HepG2 (cell line): Measurements from ENCODE around the gene SLC2A13.

Experiments used
- NR2F6 ChIP-seq, 2 experiments: IDR thresholded peaks; 2 replicates each; pipeline ENCODE4 v1.6.1; 2016; ENCODE audit warnings: antibody characterized with exemption in 1 of 2, mild to moderate bottlenecking in 1 of 2
- POLR2AphosphoS5 ChIP-seq: IDR thresholded peaks from 2 replicates; pipeline ENCODE4 v1.6.1; 2012; ENCODE audit warnings: low read depth, low read length
- TOPORS ChIP-seq: sonication (generic); formaldehyde crosslinking; IDR thresholded peaks from 2 replicates; pipeline ENCODE4 v1.8.0; 2023; ENCODE audit warnings: mild to moderate bottlenecking, missing genetic modification reagents
- TF ChIP-seq, protein P1 (sequence below): IDR thresholded peaks from 2 replicates; pipeline ENCODE4 v1.6.1; 2012; ENCODE audit warnings: inconsistent platforms
- TF ChIP-seq, protein P2 (sequence below): sonication (generic); formaldehyde crosslinking; IDR thresholded peaks from 2 replicates; pipeline ENCODE4 v1.9.0; 2022; ENCODE audit warnings: low read depth, missing genetic modification reagents

DNA sequence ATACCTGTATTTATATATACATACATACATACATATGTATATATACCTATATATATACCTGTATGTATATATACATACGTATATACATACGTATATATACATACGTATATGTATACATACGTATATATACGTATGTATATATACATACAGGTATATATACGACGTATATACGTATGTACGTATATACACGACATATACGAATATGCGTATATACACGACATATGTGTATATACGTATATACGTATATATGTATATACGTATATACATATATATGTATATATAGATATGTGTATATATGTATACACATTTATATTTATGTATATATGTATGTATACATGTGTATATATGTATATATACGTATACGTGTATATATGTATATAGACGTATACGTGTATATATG, 393.5 kb downstream of the SLC2A13 start:
- TF ChIP-seq POLR2AphosphoS5 (no peak), NR2F6 (IDR thresholded peaks at IDR 0.05) (no peak), NR2F6 (CRISPR knock-in tag; IDR thresholded peaks at IDR 0.05) (no peak), TOPORS (CRISPR knock-in tag) (no peak)
- TF ChIP-seq, protein P1, sequence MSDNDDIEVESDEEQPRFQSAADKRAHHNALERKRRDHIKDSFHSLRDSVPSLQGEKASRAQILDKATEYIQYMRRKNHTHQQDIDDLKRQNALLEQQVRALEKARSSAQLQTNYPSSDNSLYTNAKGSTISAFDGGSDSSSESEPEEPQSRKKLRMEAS: no peak
- TF ChIP-seq, protein P2, sequence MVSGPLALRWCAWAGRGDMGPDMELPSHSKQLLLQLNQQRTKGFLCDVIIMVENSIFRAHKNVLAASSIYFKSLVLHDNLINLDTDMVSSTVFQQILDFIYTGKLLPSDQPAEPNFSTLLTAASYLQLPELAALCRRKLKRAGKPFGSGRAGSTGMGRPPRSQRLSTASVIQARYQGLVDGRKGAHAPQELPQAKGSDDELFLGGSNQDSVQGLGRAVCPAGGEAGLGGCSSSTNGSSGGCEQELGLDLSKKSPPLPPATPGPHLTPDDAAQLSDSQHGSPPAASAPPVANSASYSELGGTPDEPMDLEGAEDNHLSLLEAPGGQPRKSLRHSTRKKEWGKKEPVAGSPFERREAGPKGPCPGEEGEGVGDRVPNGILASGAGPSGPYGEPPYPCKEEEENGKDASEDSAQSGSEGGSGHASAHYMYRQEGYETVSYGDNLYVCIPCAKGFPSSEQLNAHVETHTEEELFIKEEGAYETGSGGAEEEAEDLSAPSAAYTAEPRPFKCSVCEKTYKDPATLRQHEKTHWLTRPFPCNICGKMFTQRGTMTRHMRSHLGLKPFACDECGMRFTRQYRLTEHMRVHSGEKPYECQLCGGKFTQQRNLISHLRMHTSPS (CRISPR knock-in tag): no peak
